Astrocyte of the cerebellum (primary cell): ENCODE results near the gene LCE7A.

ENCODE experiments used
- DNase-seq: peaks from one replicate; pipeline ENCODE4 v3.0.0-alpha.2; 2011; ENCODE audit warnings: low read depth
- H3K4me3 ChIP-seq: 2 replicates; pipeline ENCODE4 v1.5.1; 2011; ENCODE audit warnings: mild to moderate bottlenecking, low read depth, low read length, moderate library complexity
- CTCF ChIP-seq: IDR thresholded peaks from 2 replicates; pipeline ENCODE4 v1.5.1; 2012; ENCODE audit warnings: low read length, low read depth, moderate library complexity, mild to moderate bottlenecking; ENCODE audit errors: missing control alignments
- in situ Hi-C: cut with HindIII; loops from 2 replicates; pipeline ENCODE4 v1.10.0; 2017; ENCODE audit warnings: low sequenced_read_pairs

LCE7A gene

GRCh38 chr1:152878042-152878441 lies 18.2 kb downstream of the LCE7A start, which contains the start of gene SMCP:
TSS of gene SMCP (plus strand) at chr1:152878322. CDS start at chr1:152884423, 6,101 bp downstream.
- no peak within 1 kb of the TSS for H3K4me3 ChIP-seq
- no peak for TF ChIP-seq CTCF
- in situ Hi-C loops: no loop called here
- no peak for DNase-seq

GRCh38 chr1:152879559-152880198 lies 19.9 kb downstream of the LCE7A start:
- no peak overlapping the region for H3K4me3 ChIP-seq
- DNase-seq: no peak
- in situ Hi-C loops: no loop called here
- TF ChIP-seq CTCF: no peak

GRCh38 chr1:152880316-152880715 lies 20.5 kb downstream of the LCE7A start:
- no peak for TF ChIP-seq CTCF
- DNase-seq: no peak
- in situ Hi-C loops: no loop called here
- H3K4me3 ChIP-seq: no peak overlapping the region

GRCh38 chr1:152880907-152881306 lies 21.1 kb downstream of the LCE7A start:
- in situ Hi-C loops: no loop called here
- no peak overlapping the region for H3K4me3 ChIP-seq
- no peak for TF ChIP-seq CTCF
- no peak for DNase-seq

GRCh38 chr1:152884085-152884484 lies 24.3 kb downstream of the LCE7A start:
- no peak overlapping the region for H3K4me3 ChIP-seq
- DNase-seq: no peak
- TF ChIP-seq CTCF: no peak
- in situ Hi-C loops: no loop called here

GRCh38 chr1:152884506-152884905 lies 24.7 kb downstream of the LCE7A start:
- TF ChIP-seq CTCF: no peak
- H3K4me3 ChIP-seq: no peak overlapping the region
- in situ Hi-C loops: no loop called here
- no peak for DNase-seq
